Gastroesophageal sphincter (tissue), 3 donors: Measurements from ENCODE around the gene TM6SF1.

Experiments
- POLR2A ChIP-seq, 2 donors: fragments of 450-650 bp; IDR thresholded peaks; one replicate each; pipeline ENCODE4 v1.6.1; 2017; ENCODE audit warnings: antibody characterized with exemption in 2 of 2, mild to moderate bottlenecking in 2 of 2, moderate library complexity in 1 of 2
- POLR2AphosphoS5 ChIP-seq: sonication (generic); formaldehyde crosslinking; IDR thresholded peaks from one replicate; pipeline ENCODE4 v1.6.1; 2017; ENCODE audit warnings: antibody characterized with exemption
- TF ChIP-seq, protein P1 (sequence below), 4 experiments: fragments of 200-600 bp in 2 of 4; fragments of 450-650 bp in 2 of 4; sonication (generic) in 1 of 4; IDR thresholded peaks; one replicate each; pipeline ENCODE4 v1.5.1; 2017 to 2019; ENCODE audit warnings: antibody characterized with exemption in 4 of 4, mild to moderate bottlenecking in 2 of 4, moderate library complexity in 2 of 4

DNA sequence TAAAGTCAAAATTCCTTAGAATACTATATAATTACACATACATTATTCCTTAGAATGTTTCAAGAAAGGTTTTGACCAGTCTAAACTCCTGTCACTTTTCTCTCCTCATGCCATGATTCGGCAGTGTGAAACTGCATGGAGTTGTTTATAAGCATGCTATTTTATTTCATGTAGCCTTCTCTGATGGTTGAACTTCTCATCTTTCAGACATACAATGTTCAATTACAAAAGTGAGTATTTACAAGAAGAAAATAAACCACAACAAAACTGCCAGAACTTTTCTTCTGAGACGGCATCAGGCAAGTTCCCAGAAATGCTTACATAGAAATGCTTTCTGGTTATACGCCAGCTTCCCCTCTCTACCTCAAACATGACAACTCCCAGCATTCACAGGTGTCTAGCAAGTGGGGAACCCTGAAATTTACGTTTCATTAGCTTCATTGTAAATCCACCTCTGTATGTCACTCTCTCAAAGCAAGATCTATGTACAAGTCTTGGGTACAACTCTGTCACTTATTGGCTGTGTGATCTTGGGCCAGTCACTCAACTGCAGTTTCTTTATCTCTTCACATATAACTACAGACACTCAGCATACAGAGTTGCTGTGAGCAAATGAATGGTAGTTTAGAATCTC, 57.4 kb downstream of the TM6SF1 start:
- TF ChIP-seq, protein P1, sequence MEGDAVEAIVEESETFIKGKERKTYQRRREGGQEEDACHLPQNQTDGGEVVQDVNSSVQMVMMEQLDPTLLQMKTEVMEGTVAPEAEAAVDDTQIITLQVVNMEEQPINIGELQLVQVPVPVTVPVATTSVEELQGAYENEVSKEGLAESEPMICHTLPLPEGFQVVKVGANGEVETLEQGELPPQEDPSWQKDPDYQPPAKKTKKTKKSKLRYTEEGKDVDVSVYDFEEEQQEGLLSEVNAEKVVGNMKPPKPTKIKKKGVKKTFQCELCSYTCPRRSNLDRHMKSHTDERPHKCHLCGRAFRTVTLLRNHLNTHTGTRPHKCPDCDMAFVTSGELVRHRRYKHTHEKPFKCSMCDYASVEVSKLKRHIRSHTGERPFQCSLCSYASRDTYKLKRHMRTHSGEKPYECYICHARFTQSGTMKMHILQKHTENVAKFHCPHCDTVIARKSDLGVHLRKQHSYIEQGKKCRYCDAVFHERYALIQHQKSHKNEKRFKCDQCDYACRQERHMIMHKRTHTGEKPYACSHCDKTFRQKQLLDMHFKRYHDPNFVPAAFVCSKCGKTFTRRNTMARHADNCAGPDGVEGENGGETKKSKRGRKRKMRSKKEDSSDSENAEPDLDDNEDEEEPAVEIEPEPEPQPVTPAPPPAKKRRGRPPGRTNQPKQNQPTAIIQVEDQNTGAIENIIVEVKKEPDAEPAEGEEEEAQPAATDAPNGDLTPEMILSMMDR (IDR thresholded peaks at IDR 0.05): no peak
- TF ChIP-seq POLR2A (IDR thresholded peaks at IDR 0.05) (no peak), POLR2AphosphoS5 (no peak)
